CD14-positive monocyte (primary cell): ENCODE measurements around the gene SOX21. TPM values are rescaled to one million over a fixed set of nuclear protein-coding genes. Genes with fewer than 3 reads are reported as not detected.
A peak's percentile ranks its signal among the peaks of the same experiment; 100 is the strongest.

ENCODE experiments used
- DNase-seq, 3 donors: peaks; one replicate each; pipeline ENCODE4 v3.0.0-alpha.2; 2011 to 2022
- H2AFZ ChIP-seq: 2 replicates; pipeline ENCODE4 v1.6.0; 2012; ENCODE audit warnings: mild to moderate bottlenecking, low read depth, low read length, inconsistent platforms; ENCODE audit not compliant: insufficient read depth, poor library complexity, severe bottlenecking
- H3K27ac ChIP-seq, 2 donors: 1 replicate in 1 of 2; 2 replicates in 1 of 2; pipeline ENCODE4 v1.5.1; 2012 to 2013; ENCODE audit warnings: low read length in 2 of 2, control low read depth in 1 of 2, inconsistent platforms in 1 of 2, low read depth in 1 of 2, mild to moderate bottlenecking in 1 of 2
- H3K27me3 ChIP-seq, 2 donors: one replicate each; pipeline versions ENCODE4 v1.6.0 to v1.6.1; 2011 to 2013; ENCODE audit warnings: low read length in 2 of 2; ENCODE audit not compliant: control insufficient read depth in 2 of 2, insufficient read depth in 2 of 2
- H3K36me3 ChIP-seq, 2 donors: replicated peaks in 1 of 2; 1 replicate in 1 of 2; 2 replicates in 1 of 2; pipeline versions ENCODE4 v1.5.1 to v1.6.1; 2012 to 2013; ENCODE audit warnings: low read length in 2 of 2, control low read depth in 1 of 2, inconsistent platforms in 1 of 2, mild to moderate bottlenecking in 1 of 2; ENCODE audit not compliant: insufficient read depth in 2 of 2, control insufficient read depth in 1 of 2
- H3K4me1 ChIP-seq, 2 donors: 1 replicate in 1 of 2; 2 replicates in 1 of 2; pipeline versions ENCODE4 v1.5.1 to v1.6.1; 2012 to 2013; ENCODE audit warnings: low read length in 2 of 2, control low read depth in 1 of 2, inconsistent platforms in 1 of 2, mild to moderate bottlenecking in 1 of 2, moderate library complexity in 1 of 2; ENCODE audit not compliant: insufficient read depth in 2 of 2, control insufficient read depth in 1 of 2
- H3K4me2 ChIP-seq: replicated peaks from 2 replicates; pipeline ENCODE3; 2012; ENCODE audit warnings: low read length, moderate library complexity, mild to moderate bottlenecking; ENCODE audit not compliant: poor library complexity, severe bottlenecking; ENCODE audit errors: extremely low read depth
- H3K4me3 ChIP-seq, 3 experiments: fragments of 200-600 bp in 1 of 3; sonication (generic) in 1 of 3; replicated peaks in 1 of 3; 1 replicate in 2 of 3; 2 replicates in 1 of 3; pipeline ENCODE4 v1.5.1; 2011 to 2013; ENCODE audit warnings: low read length in 3 of 3, mild to moderate bottlenecking in 3 of 3, control low read depth in 2 of 3, low read depth in 2 of 3, inconsistent platforms in 1 of 3, moderate library complexity in 1 of 3
- H3K79me2 ChIP-seq: 2 replicates; pipeline ENCODE4 v1.6.0; 2012; ENCODE audit warnings: mild to moderate bottlenecking, control low read depth, inconsistent platforms, low read length, moderate library complexity; ENCODE audit not compliant: insufficient read depth
- H3K9ac ChIP-seq: 2 replicates; pipeline ENCODE4 v1.6.0; 2017; ENCODE audit warnings: low read length, mild to moderate bottlenecking; ENCODE audit not compliant: insufficient read depth, poor library complexity, severe bottlenecking
- H3K9me3 ChIP-seq, 2 donors: replicated peaks in 1 of 2; 1 replicate in 1 of 2; 2 replicates in 1 of 2; pipeline versions ENCODE4 v1.5.1 to v1.6.1; 2012 to 2013; ENCODE audit warnings: low read length in 2 of 2, control low read depth in 1 of 2; ENCODE audit not compliant: control insufficient read depth in 1 of 2, insufficient read depth in 1 of 2
- H4K20me1 ChIP-seq: 2 replicates; pipeline ENCODE4 v1.6.0; 2012; ENCODE audit warnings: mild to moderate bottlenecking, low read length, control low read depth, moderate library complexity; ENCODE audit not compliant: insufficient read depth
- H3K27ac Mint-ChIP-seq, 7 donors: one replicate each; pipeline ENCODE4 v1.8.0; 2020; ENCODE audit warnings: mild to moderate bottlenecking in 7 of 7, mixed read lengths in 7 of 7, moderate library complexity in 6 of 7, inconsistent platforms in 2 of 7
- H3K27me3 Mint-ChIP-seq, 3 donors: one replicate each; pipeline ENCODE4 v1.8.0; 2021 to 2022; ENCODE audit warnings: low read depth in 3 of 3, mild to moderate bottlenecking in 3 of 3, mixed read lengths in 3 of 3, moderate library complexity in 3 of 3, inconsistent platforms in 1 of 3
- H3K36me3 Mint-ChIP-seq, 2 donors: one replicate each; pipeline ENCODE4 v1.8.0; 2020; ENCODE audit warnings: mixed read lengths in 2 of 2, inconsistent platforms in 1 of 2, mild to moderate bottlenecking in 1 of 2
- H3K4me1 Mint-ChIP-seq: one replicate; pipeline ENCODE4 v1.8.0; 2020; ENCODE audit warnings: mild to moderate bottlenecking, mixed read lengths
- H3K4me3 Mint-ChIP-seq, 2 donors: one replicate each; pipeline ENCODE4 v1.8.0; 2020; ENCODE audit warnings: mild to moderate bottlenecking in 2 of 2, mixed read lengths in 2 of 2, moderate library complexity in 1 of 2
- H3K9me3 Mint-ChIP-seq, 7 donors: one replicate each; pipeline ENCODE4 v1.8.0; 2020 to 2022; ENCODE audit warnings: mixed read lengths in 7 of 7, mild to moderate bottlenecking in 6 of 7, moderate library complexity in 6 of 7, inconsistent platforms in 2 of 7
- WGBS: methylation state at CpG from one replicate; pipeline ENCODE4 v1.1.5; 2013; ENCODE audit warnings: missing lambda C conversion rate; ENCODE audit not compliant: insufficient coverage; 5-methylcytosine and 5-hydroxymethylcytosine counted together
- intact Hi-C, 2 donors: fragments of 100-400 bp; cut with micrococcal nuclease; formaldehyde crosslinking; loops; one replicate each; pipeline versions ENCODE4 v1.15.0 to v1.15.1; 2023
- polyA plus RNA-seq, 3 donors: library from polyadenylated mRNA; depleted of rRNA in 1 of 3; unstranded in 2 of 3; stranded (reverse) in 1 of 3; fragments of 300-500 nt in 2 of 3; fragments of >200 nt in 1 of 3; fragmentation: Illumina TruSeq in 2 of 3; gene quantifications; 1 replicate in 2 of 3; 2 replicates in 1 of 3; pipeline ENCODE4 v1.2.3, GENCODE V29; 2012 to 2021
- TF ChIP-seq, protein P1 (sequence below): fragments of 200-600 bp; IDR thresholded peaks from one replicate; pipeline ENCODE4 v1.8.0; 2022; ENCODE audit warnings: antibody characterized with exemption, mild to moderate bottlenecking

The SOX21 gene
- polyA plus RNA-seq, 3 donors = not detected

DNA sequence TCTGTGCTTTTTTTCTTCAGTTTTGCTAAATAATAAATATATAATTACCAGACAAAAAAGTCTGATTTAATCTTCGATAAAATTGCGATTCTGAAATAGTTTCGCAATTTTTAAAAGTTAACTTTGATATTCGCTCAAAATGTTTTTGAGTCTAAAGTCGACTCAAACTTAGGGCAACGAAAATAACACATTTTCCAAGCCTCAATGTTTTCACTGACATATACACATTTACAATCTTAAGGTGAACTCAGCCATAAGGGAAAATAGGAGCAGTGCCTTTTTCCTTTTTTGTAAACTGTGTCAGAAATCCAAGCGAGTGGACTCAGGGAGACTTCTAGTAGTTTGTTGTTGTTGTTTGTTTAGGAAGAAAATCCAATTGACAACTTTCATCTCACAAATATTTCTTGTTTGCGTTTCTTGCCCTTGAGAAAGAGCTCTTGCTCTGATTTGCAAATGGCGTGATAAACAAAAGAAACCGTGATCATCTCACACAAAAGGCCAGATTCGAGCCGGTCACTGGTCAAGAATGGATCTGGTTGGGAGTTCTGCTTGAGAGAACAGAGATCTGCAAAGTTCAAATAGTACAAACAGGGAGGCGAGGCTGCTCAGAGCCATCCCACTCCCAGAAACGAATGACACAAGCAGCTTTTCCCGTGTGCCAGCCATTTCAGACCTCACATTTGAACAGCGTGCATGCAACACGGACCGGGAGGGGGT, 2.1 kb downstream of the SOX21 start:
- no peak overlapping the region for H3K4me3 ChIP-seq
- peaks cover 0 to 8% of the 10 kb centered on the region in 2 donors for H3K36me3 Mint-ChIP-seq
- H3K27ac Mint-ChIP-seq = no peak overlapping the region
- no peaks in the 10 kb centered on the region for H3K36me3 ChIP-seq
- H3K4me1 ChIP-seq = peaks cover 13 to 29% of the 10 kb centered on the region in 2 donors
- peaks cover 0 to 35% of the 10 kb centered on the region in 2 donors for H3K9me3 ChIP-seq
- no peaks in the 10 kb centered on the region for H4K20me1 ChIP-seq
- peaks cover 80 to 95% (median 81%) of the 10 kb centered on the region in 3 donors for H3K27me3 Mint-ChIP-seq
- 0% methylated on average over 2 of the region's 18 CpGs for WGBS
- intact Hi-C loops = no loop called here
- peaks cover 76 to 92% of the 10 kb centered on the region in 2 donors for H3K27me3 ChIP-seq
- H2AFZ ChIP-seq = no peak overlapping the region
- H3K79me2 ChIP-seq = no peaks in the 10 kb centered on the region
- no peak overlapping the region for H3K9ac ChIP-seq
- no peak overlapping the region for H3K27ac ChIP-seq
- TF ChIP-seq, protein P1, sequence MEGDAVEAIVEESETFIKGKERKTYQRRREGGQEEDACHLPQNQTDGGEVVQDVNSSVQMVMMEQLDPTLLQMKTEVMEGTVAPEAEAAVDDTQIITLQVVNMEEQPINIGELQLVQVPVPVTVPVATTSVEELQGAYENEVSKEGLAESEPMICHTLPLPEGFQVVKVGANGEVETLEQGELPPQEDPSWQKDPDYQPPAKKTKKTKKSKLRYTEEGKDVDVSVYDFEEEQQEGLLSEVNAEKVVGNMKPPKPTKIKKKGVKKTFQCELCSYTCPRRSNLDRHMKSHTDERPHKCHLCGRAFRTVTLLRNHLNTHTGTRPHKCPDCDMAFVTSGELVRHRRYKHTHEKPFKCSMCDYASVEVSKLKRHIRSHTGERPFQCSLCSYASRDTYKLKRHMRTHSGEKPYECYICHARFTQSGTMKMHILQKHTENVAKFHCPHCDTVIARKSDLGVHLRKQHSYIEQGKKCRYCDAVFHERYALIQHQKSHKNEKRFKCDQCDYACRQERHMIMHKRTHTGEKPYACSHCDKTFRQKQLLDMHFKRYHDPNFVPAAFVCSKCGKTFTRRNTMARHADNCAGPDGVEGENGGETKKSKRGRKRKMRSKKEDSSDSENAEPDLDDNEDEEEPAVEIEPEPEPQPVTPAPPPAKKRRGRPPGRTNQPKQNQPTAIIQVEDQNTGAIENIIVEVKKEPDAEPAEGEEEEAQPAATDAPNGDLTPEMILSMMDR = no peak
- H3K4me3 Mint-ChIP-seq = peak overlapping the region in 1 of 2 donors; percentile 87
- no peak overlapping the region for H3K4me2 ChIP-seq
- peaks cover 31% of the 10 kb centered on the region for H3K4me1 Mint-ChIP-seq
- peaks cover 0 to 17% (median 10%) of the 10 kb centered on the region in 7 donors for H3K9me3 Mint-ChIP-seq
- DNase-seq = no peak

GRCh38 chr13:94709001-94709834, 3.1 kb downstream of the SOX21 start:
- Histone ChIP-seq H3K27ac (no peak overlapping the region), H3K4me3 (no peak overlapping the region), H3K36me3 (no peaks in the 10 kb centered on the region), H4K20me1 (no peaks in the 10 kb centered on the region), H3K9me3 (peaks cover 0 to 38% of the 10 kb centered on the region in 2 donors), H2AFZ (no peak overlapping the region), H3K4me2 (no peak overlapping the region), H3K9ac (no peak overlapping the region), H3K79me2 (no peaks in the 10 kb centered on the region), H3K4me1 (peaks cover 13 to 29% of the 10 kb centered on the region in 2 donors), H3K27me3 (peaks cover 75 to 92% of the 10 kb centered on the region in 2 donors)
- intact Hi-C loops = no loop called here
- DNase-seq = no peak
- H3K4me3 Mint-ChIP-seq = peak overlapping the region in 1 of 2 donors; percentile 90
- H3K36me3 Mint-ChIP-seq = peaks cover 0 to 9% of the 10 kb centered on the region in 2 donors
- H3K9me3 Mint-ChIP-seq = peaks cover 0 to 21% (median 13%) of the 10 kb centered on the region in 7 donors
- H3K4me1 Mint-ChIP-seq = peaks cover 31% of the 10 kb centered on the region
- TF ChIP-seq, protein P1 = no peak
- H3K27me3 Mint-ChIP-seq = peaks cover 82 to 96% (median 83%) of the 10 kb centered on the region in 3 donors
- WGBS = no CpG with 5 or more reads among the region's 7 CpGs
- no peak overlapping the region for H3K27ac Mint-ChIP-seq
